Naive thymus-derived CD4-positive, alpha-beta T cell (primary cell): Measurements from ENCODE around the gene SNAPC2. TPM values are rescaled to one million over a fixed set of nuclear protein-coding genes. Genes with fewer than 3 reads are reported as not detected.

Experiments
- ATAC-seq: fragments of 150-1000 bp; cut with Tn5 transposase; 2 replicates; pipeline ENCODE4 v1.10.0; 2021; ENCODE audit warnings: mild to moderate bottlenecking, moderate library complexity
- CTCF ChIA-PET: fragments of 350-600 bp; sonication (Branson Sonifier 250); formaldehyde crosslinking; loops from one replicate; lab custom pipeline; 2021; ENCODE audit warnings: antibody characterized with exemption; lab: Charles Lee
- POLR2A ChIA-PET: fragments of 350-600 bp; sonication (Branson Sonifier 250); formaldehyde crosslinking; loops from one replicate; lab custom pipeline; 2021; ENCODE audit warnings: antibody characterized with exemption, inconsistent platforms; lab: Charles Lee
- DNase-seq, 9 donors: peaks; one replicate each; pipeline versions ENCODE4 v3.0.0 to v3.0.0-alpha.2; 2020 to 2022; ENCODE audit warnings: mixed read lengths in 1 of 9
- H3K27ac ChIP-seq: one replicate; pipeline ENCODE4 v1.7.0; 2013; ENCODE audit warnings: mild to moderate bottlenecking, low read depth, low read length, moderate library complexity
- H3K27me3 ChIP-seq, 2 donors: one replicate each; pipeline ENCODE4 v1.7.0; 2013; ENCODE audit warnings: low read length in 2 of 2, mild to moderate bottlenecking in 2 of 2, moderate library complexity in 2 of 2; ENCODE audit not compliant: control insufficient read depth in 2 of 2, insufficient read depth in 2 of 2
- H3K36me3 ChIP-seq, 3 experiments: 1 replicate in 2 of 3; 2 replicates in 1 of 3; pipeline ENCODE4 v1.7.0; 2013; ENCODE audit warnings: low read length in 3 of 3, mild to moderate bottlenecking in 3 of 3, moderate library complexity in 1 of 3; ENCODE audit not compliant: insufficient read depth in 3 of 3, control insufficient read depth in 2 of 3
- H3K4me1 ChIP-seq, 2 donors: one replicate each; pipeline ENCODE4 v1.7.0; 2013; ENCODE audit warnings: low read length in 2 of 2, mild to moderate bottlenecking in 2 of 2, moderate library complexity in 1 of 2; ENCODE audit not compliant: control insufficient read depth in 2 of 2, insufficient read depth in 2 of 2
- H3K4me3 ChIP-seq: 2 replicates; pipeline ENCODE4 v1.7.0; 2013; ENCODE audit warnings: mild to moderate bottlenecking, low read length
- H3K9me3 ChIP-seq, 3 experiments: 1 replicate in 2 of 3; 2 replicates in 1 of 3; pipeline ENCODE4 v1.7.0; 2013; ENCODE audit warnings: low read length in 3 of 3; ENCODE audit not compliant: control insufficient read depth in 2 of 3
- H3K27ac Mint-ChIP-seq, 9 donors: one replicate each; pipeline ENCODE4 v1.8.0; 2020 to 2022; ENCODE audit warnings: mixed read lengths in 9 of 9, mild to moderate bottlenecking in 8 of 9, moderate library complexity in 5 of 9, inconsistent platforms in 2 of 9
- H3K27me3 Mint-ChIP-seq, 5 donors: one replicate each; pipeline ENCODE4 v1.8.0; 2021 to 2022; ENCODE audit warnings: mixed read lengths in 5 of 5, mild to moderate bottlenecking in 1 of 5
- H3K36me3 Mint-ChIP-seq, 5 donors: one replicate each; pipeline ENCODE4 v1.8.0; 2020 to 2022; ENCODE audit warnings: mixed read lengths in 5 of 5, mild to moderate bottlenecking in 3 of 5, inconsistent platforms in 1 of 5
- H3K4me1 Mint-ChIP-seq, 7 donors: one replicate each; pipeline ENCODE4 v1.8.0; 2020 to 2022; ENCODE audit warnings: mixed read lengths in 7 of 7, mild to moderate bottlenecking in 3 of 7, inconsistent platforms in 1 of 7
- H3K4me3 Mint-ChIP-seq, 10 donors: one replicate each; pipeline ENCODE4 v1.8.0; 2020 to 2022; ENCODE audit warnings: mild to moderate bottlenecking in 10 of 10, mixed read lengths in 10 of 10, moderate library complexity in 6 of 10, inconsistent platforms in 2 of 10
- H3K9me3 Mint-ChIP-seq, 11 donors: one replicate each; pipeline ENCODE4 v1.8.0; 2020 to 2022; ENCODE audit warnings: mixed read lengths in 11 of 11, mild to moderate bottlenecking in 4 of 11, inconsistent platforms in 1 of 11, moderate library complexity in 1 of 11
- intact Hi-C, 2 donors: fragments of 100-400 bp; cut with micrococcal nuclease; formaldehyde crosslinking; loops; one replicate each; pipeline ENCODE4 v1.15.1; 2023
- polyA plus RNA-seq, 2 donors: library from polyadenylated mRNA; unstranded; fragments of 300-500 nt; fragmentation: Illumina TruSeq; gene quantifications; one replicate each; pipeline ENCODE4 v1.2.3, GENCODE V29; 2021
- total RNA-seq, 6 experiments: library from RNA in 5 of 6; stranded (reverse) in 5 of 6; gene quantifications; 1 replicate in 5 of 6; 2 replicates in 1 of 6; pipeline ENCODE4 v1.2.3 and lab custom pipeline; 2021 to 2026

The SNAPC2 gene
- total and polyA plus RNA-seq, 7 experiments from 2014 or later, result 11.5 to 24.4 (median 18.2) TPM

- Histone ChIP-seq H3K4me3 (no peak overlapping the region), H3K9me3 (no peaks in the 10 kb centered on the region), H3K27me3 (peaks cover 0 to 2% of the 10 kb centered on the region in 2 donors), H3K27ac (no peak overlapping the region), H3K4me1 (peaks cover 14 to 26% of the 10 kb centered on the region in 2 donors), H3K36me3 (no peaks in the 10 kb centered on the region)
- Mint-ChIP-seq H3K9me3 (peaks cover 0 to 4% (median 0%) of the 10 kb centered on the region in 11 donors), H3K36me3 (peaks cover 0 to 5% (median 0%) of the 10 kb centered on the region in 5 donors), H3K4me1 (peaks cover 15 to 30% (median 24%) of the 10 kb centered on the region in 7 donors), H3K27me3 (peaks cover 0 to 52% (median 8%) of the 10 kb centered on the region in 5 donors), H3K4me3 (peak overlapping the region; percentile 55 to 85 (median 74)), H3K27ac (no peak overlapping the region)
- DNase-seq, result no peak
- no peak for ATAC-seq
- intact Hi-C loops, result no loop called here
- ChIA-PET CTCF (interaction anchor here (1.0 kb wide), 1 partner anchor 55 kb away, joined by 3 read pairs; no protein-coding TSS in a partner anchor), POLR2A (interaction anchor here (1.2 kb wide), 1 partner anchor 11 kb away, joined by 3 read pairs; no protein-coding TSS in a partner anchor)
These were observed 46.6 kb upstream of the SNAPC2 start for GRCh38 chr19:7873304-7874075.

GRCh38 chr19:7874076-7874896, 45.9 kb upstream of the SNAPC2 start, which contains the start of gene PRR36:
Gene PRR36, minus strand, starts transcription at chr19:7874390. Its CDS starts 701 bp downstream, at chr19:7873689.
- POLR2A ChIA-PET, result interaction anchor here (1.1 kb wide), 1 partner anchor 29 kb away, joined by 3 read pairs; the partner anchor contains the start of gene MAP2K7
- H3K36me3 Mint-ChIP-seq, result peaks cover 0 to 5% (median 0%) of the 10 kb centered on the region in 5 donors
- CTCF ChIA-PET, result no interaction called here

GRCh38 chr19:7874897-7875273, 45.3 kb upstream of the SNAPC2 start:
- no peak for ATAC-seq
- peaks cover 0 to 5% (median 0%) of the 10 kb centered on the region in 5 donors for H3K36me3 Mint-ChIP-seq
- peaks cover 14 to 27% (median 21%) of the 10 kb centered on the region in 7 donors for H3K4me1 Mint-ChIP-seq
- H3K4me1 ChIP-seq, result peaks cover 10 to 26% of the 10 kb centered on the region in 2 donors
- no peaks in the 10 kb centered on the region for H3K9me3 ChIP-seq
- no peaks in the 10 kb centered on the region for H3K36me3 ChIP-seq
- H3K9me3 Mint-ChIP-seq, result peaks cover 0 to 4% (median 0%) of the 10 kb centered on the region in 11 donors
- H3K4me3 ChIP-seq, result no peak overlapping the region
- peaks cover 0 to 2% of the 10 kb centered on the region in 2 donors for H3K27me3 ChIP-seq
- DNase-seq, result no peak
- no peak overlapping the region for H3K27ac ChIP-seq
- intact Hi-C loops, result no loop called here
- POLR2A ChIA-PET, result interaction anchor here (1.1 to 1.3 kb wide), 2 partner anchors 12 to 29 kb away, joined by 3 read pairs; partner anchors contain the start of gene MAP2K7
- H3K27me3 Mint-ChIP-seq, result peaks cover 0 to 48% (median 8%) of the 10 kb centered on the region in 5 donors
- peak overlapping the region in 1 of 9 donors; percentile 67 for H3K27ac Mint-ChIP-seq
- CTCF ChIA-PET, result no interaction called here
- peak overlapping the region in 9 of 10 donors; percentile 25 to 83 (median 53) for H3K4me3 Mint-ChIP-seq

More at GRCh38 chr19:7874076-7874896, 45.9 kb upstream of the SNAPC2 start, which contains the start of gene PRR36:
- H3K4me3 ChIP-seq, result no peak within 1 kb of the TSS
- peaks cover 10 to 26% of the 10 kb centered on the region in 2 donors for H3K4me1 ChIP-seq
- H3K36me3 ChIP-seq, result no peaks in the 10 kb centered on the region
- Mint-ChIP-seq H3K4me3 (peak within 1 kb of the TSS; percentile 55 to 85 (median 74)), H3K27me3 (peaks cover 0 to 48% (median 8%) of the 10 kb centered on the region in 5 donors), H3K27ac (peak within 1 kb of the TSS in 1 of 9 donors; percentile 67), H3K4me1 (peaks cover 14 to 27% (median 21%) of the 10 kb centered on the region in 7 donors), H3K9me3 (peaks cover 0 to 4% (median 0%) of the 10 kb centered on the region in 11 donors)
- H3K9me3 ChIP-seq, result no peaks in the 10 kb centered on the region
- DNase-seq, result no peak
- H3K27me3 ChIP-seq, result peaks cover 0 to 2% of the 10 kb centered on the region in 2 donors
- no peak within 1 kb of the TSS for H3K27ac ChIP-seq
- intact Hi-C loops, result no loop called here
- no peak for ATAC-seq

- Mint-ChIP-seq H3K27me3 (peaks cover 0 to 32% (median 0%) of the 10 kb centered on the region in 5 donors), H3K9me3 (no peaks in the 10 kb centered on the region), H3K4me3 (no peak overlapping the region), H3K27ac (no peak overlapping the region), H3K36me3 (peaks cover 0 to 2% (median 0%) of the 10 kb centered on the region in 5 donors), H3K4me1 (peaks cover 0 to 13% (median 5%) of the 10 kb centered on the region in 7 donors)
- Histone ChIP-seq H3K27me3 (peaks cover 0 to 2% of the 10 kb centered on the region in 2 donors), H3K4me1 (peaks cover 4 to 9% of the 10 kb centered on the region in 2 donors), H3K27ac (no peak overlapping the region), H3K36me3 (no peaks in the 10 kb centered on the region), H3K4me3 (no peak overlapping the region), H3K9me3 (no peaks in the 10 kb centered on the region)
- ChIA-PET CTCF (no interaction called here), POLR2A (interaction anchor here (0.5 kb wide), 1 partner anchor 159 kb away, joined by 3 read pairs; no protein-coding TSS in a partner anchor)
- intact Hi-C loops, result no loop called here
- ATAC-seq (no peak), DNase-seq (no peak)
These were observed 42.8 kb upstream of the SNAPC2 start for GRCh38 chr19:7877249-7877836.

- Mint-ChIP-seq H3K27ac (no peak overlapping the region), H3K4me3 (no peak overlapping the region), H3K4me1 (peaks cover 0 to 7% (median 5%) of the 10 kb centered on the region in 7 donors), H3K9me3 (peaks cover 0 to 1% (median 0%) of the 10 kb centered on the region in 11 donors), H3K27me3 (peaks cover 0 to 24% (median 0%) of the 10 kb centered on the region in 5 donors), H3K36me3 (no peaks in the 10 kb centered on the region)
- Histone ChIP-seq H3K27ac (no peak overlapping the region), H3K9me3 (no peaks in the 10 kb centered on the region), H3K4me3 (no peak overlapping the region), H3K36me3 (no peaks in the 10 kb centered on the region), H3K4me1 (peaks cover 4 to 7% of the 10 kb centered on the region in 2 donors), H3K27me3 (no peaks in the 10 kb centered on the region)
- DNase-seq, result no peak
- ChIA-PET CTCF (interaction anchor here (0.6 to 1.1 kb wide), 2 partner anchors 10 to 932 kb away, joined by 4 to 5 read pairs; no protein-coding TSS in a partner anchor), POLR2A (no interaction called here)
- intact Hi-C loops, result no loop called here
- no peak for ATAC-seq
These were observed 40.9 kb upstream of the SNAPC2 start for GRCh38 chr19:7879111-7879807.
